Testis (tissue), 3 donors: ENCODE results near the gene RNASE8. TPM values are rescaled to one million over a fixed set of nuclear protein-coding genes. Genes with fewer than 3 reads are reported as not detected.

Experiments
- DNase-seq: peaks from one replicate; pipeline ENCODE4 v3.0.0-alpha.2; 2019
- H3K27ac ChIP-seq, 2 donors: fragments of 200-600 bp; sonication (generic); one replicate each; pipeline ENCODE4 v1.5.1; 2019
- H3K27me3 ChIP-seq: fragments of 200-600 bp; sonication (generic); one replicate; pipeline ENCODE4 v1.5.1; 2019
- H3K36me3 ChIP-seq: fragments of 200-600 bp; sonication (generic); one replicate; pipeline ENCODE4 v1.5.1; 2017; ENCODE audit warnings: low read depth; ENCODE audit errors: missing control alignments
- H3K4me1 ChIP-seq: fragments of 200-600 bp; sonication (generic); one replicate; pipeline ENCODE4 v1.5.1; 2019
- H3K4me3 ChIP-seq, 2 donors: fragments of 200-600 bp; sonication (generic); one replicate each; pipeline ENCODE4 v1.5.1; 2017 to 2019
- H3K9me3 ChIP-seq: fragments of 200-600 bp; sonication (generic); one replicate; pipeline ENCODE4 v1.5.1; 2017
- POLR2A ChIP-seq: fragments of 450-650 bp; IDR thresholded peaks from one replicate; pipeline ENCODE4 v1.6.1; 2017; ENCODE audit warnings: antibody characterized with exemption, mild to moderate bottlenecking, moderate library complexity
- WGBS, 2 donors: methylation state at CpG; one replicate each; pipeline ENCODE4 v1.1.5; 2018; 5-methylcytosine and 5-hydroxymethylcytosine counted together
- intact Hi-C: fragments of 100-400 bp; cut with DNase I; formaldehyde crosslinking; loops from one replicate; pipeline ENCODE4 v1.15.1; 2023; ENCODE audit warnings: low total_unique reads
- polyA plus RNA-seq: library from polyadenylated mRNA; stranded (reverse); fragments of 350-450 nt; fragmentation: Illumina TruSeq; extraction: RNeasy Lipid Tissue Mini Kit (QIAGEN cat#74804); gene quantifications from one replicate; pipeline ENCODE4 v1.2.3, GENCODE V29; 2014; ENCODE audit warnings: low read depth, low replicate concordance; ENCODE audit not compliant: insufficient read depth
- total RNA-seq, 2 donors: library from RNA; depleted of rRNA; stranded (reverse); fragments of >200 nt; gene quantifications; one replicate each; pipeline ENCODE4 v1.2.3, GENCODE V29; 2016
- TF ChIP-seq, protein P1 (sequence below), 3 experiments: fragments of 450-650 bp in 2 of 3; fragments of 200-600 bp in 1 of 3; sonication (generic) in 1 of 3; IDR thresholded peaks; one replicate each; pipeline ENCODE4 v1.5.1; 2016 to 2019; ENCODE audit warnings: antibody characterized with exemption in 3 of 3, mild to moderate bottlenecking in 2 of 3, moderate library complexity in 1 of 3

Gene RNASE8
- total and polyA plus RNA-seq, 3 donors from 2014 or later, result not detected

DNA sequence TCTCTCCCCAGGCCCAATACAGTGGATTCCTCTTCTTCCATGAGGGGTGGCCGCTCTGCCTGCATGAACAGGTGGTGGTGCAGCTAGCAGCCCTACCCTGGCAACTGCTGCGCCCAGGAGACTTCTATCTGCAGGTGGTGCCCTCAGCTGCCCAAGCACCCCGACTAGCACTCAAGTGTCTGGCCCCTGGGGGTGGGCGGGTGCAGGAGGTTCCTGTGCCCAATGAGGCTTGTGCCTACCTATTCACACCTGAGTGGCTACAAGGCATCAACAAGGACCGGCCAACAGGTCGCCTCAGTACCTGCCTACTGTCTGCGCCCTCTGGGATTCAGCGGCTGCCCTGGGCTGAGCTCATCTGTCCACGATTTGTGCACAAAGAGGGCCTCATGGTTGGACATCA is 16.3 kb downstream of the RNASE8 start:
- Histone ChIP-seq H3K9me3 (no peaks in the 10 kb centered on the region), H3K4me1 (peaks cover 21% of the 10 kb centered on the region), H3K27me3 (no peaks in the 10 kb centered on the region), H3K4me3 (no peak overlapping the region), H3K36me3 (no peaks in the 10 kb centered on the region), H3K27ac (no peak overlapping the region)
- TF ChIP-seq, protein P1, sequence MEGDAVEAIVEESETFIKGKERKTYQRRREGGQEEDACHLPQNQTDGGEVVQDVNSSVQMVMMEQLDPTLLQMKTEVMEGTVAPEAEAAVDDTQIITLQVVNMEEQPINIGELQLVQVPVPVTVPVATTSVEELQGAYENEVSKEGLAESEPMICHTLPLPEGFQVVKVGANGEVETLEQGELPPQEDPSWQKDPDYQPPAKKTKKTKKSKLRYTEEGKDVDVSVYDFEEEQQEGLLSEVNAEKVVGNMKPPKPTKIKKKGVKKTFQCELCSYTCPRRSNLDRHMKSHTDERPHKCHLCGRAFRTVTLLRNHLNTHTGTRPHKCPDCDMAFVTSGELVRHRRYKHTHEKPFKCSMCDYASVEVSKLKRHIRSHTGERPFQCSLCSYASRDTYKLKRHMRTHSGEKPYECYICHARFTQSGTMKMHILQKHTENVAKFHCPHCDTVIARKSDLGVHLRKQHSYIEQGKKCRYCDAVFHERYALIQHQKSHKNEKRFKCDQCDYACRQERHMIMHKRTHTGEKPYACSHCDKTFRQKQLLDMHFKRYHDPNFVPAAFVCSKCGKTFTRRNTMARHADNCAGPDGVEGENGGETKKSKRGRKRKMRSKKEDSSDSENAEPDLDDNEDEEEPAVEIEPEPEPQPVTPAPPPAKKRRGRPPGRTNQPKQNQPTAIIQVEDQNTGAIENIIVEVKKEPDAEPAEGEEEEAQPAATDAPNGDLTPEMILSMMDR (IDR thresholded peaks at IDR 0.05), result no peak
- no peak for TF ChIP-seq POLR2A
- intact Hi-C loops, result no loop called here
- 87 to 100% methylated on average over 1 to 9 of the region's 9 CpGs for WGBS, 2 donors
- DNase-seq, result no peak

DNA sequence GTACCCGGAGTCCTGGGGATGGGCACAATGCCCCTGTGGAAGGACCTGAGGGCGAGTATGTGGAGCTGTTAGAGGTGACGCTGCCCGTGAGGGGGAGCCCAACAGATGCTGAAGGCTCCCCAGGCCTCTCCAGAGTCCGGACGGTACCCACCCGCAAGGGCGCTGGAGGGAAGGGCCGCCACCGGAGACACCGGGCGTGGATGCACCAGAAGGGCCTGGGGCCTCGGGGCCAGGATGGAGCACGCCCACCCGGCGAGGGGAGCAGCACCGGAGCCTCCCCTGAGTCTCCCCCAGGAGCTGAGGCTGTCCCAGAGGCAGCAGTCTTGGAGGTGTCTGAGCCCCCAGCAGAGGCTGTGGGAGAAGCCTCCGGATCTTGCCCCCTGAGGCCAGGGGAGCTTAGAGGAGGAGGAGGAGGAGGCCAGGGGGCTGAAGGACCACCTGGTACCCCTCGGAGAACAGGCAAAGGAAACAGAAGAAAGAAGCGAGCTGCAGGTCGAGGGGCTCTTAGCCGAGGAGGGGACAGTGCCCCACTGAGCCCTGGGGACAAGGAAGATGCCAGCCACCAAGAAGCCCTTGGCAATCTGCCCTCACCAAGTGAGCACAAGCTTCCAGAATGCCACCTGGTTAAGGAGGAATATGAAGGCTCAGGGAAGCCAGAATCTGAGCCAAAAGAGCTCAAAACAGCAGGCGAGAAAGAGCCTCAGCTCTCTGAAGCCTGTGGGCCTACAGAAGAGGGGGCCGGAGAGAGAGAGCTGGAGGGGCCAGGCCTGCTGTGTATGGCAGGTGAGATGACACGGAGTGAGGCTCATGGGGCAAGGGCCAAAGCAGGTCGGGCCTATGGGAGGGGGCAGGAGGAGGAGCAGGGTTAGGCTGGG is 17.0 kb downstream of the RNASE8 start:
- peaks cover 14% of the 10 kb centered on the region for H3K4me1 ChIP-seq
- TF ChIP-seq, protein P1 (IDR thresholded peaks at IDR 0.05), result no peak
- TF ChIP-seq POLR2A, result no peak
- H3K9me3 ChIP-seq, result no peaks in the 10 kb centered on the region
- H3K27me3 ChIP-seq, result no peaks in the 10 kb centered on the region
- intact Hi-C loops, result no loop called here
- no peaks in the 10 kb centered on the region for H3K36me3 ChIP-seq
- no peak for DNase-seq
- 84 to 89% methylated on average over 6 to 26 of the region's 26 CpGs for WGBS, 2 donors
- no peak overlapping the region for H3K4me3 ChIP-seq
- no peak overlapping the region for H3K27ac ChIP-seq

DNA sequence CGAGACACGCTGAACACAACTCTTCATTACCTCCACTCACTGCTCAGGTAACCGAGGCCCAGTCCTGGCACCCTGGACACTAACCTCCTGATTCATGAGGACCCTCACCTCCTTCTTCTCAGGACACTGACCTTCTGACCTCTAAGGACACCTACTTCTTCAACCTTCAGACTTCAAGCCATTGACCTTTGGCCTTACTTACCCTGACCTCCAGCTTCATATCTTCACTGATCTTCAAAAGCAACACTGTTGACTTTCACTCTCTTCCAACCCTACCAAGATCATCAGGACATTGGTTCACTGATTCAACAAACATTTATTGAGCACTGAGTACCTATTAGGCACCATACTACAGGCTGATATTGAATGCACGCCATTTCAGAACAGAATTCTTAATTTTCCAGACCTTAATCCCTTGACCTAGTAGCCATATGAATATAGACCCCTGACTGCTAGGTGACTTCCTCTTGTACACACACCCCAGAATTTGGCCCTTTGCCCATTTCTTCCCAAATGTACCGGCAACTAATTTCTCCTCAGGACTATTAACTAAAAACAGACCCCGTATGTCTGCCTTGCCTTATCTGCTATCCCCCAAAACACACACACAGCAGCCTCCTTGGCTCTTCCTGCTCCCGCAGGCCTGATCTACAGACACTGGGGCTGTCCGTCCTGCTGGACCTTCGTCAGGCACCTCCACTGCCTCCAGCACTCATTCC is 18.3 kb downstream of the RNASE8 start:
- TF ChIP-seq, protein P1 (IDR thresholded peaks at IDR 0.05), result no peak
- TF ChIP-seq POLR2A, result no peak
- no peak for DNase-seq
- Histone ChIP-seq H3K4me3 (no peak overlapping the region), H3K4me1 (peaks cover 14% of the 10 kb centered on the region), H3K9me3 (no peaks in the 10 kb centered on the region), H3K27ac (no peak overlapping the region), H3K36me3 (no peaks in the 10 kb centered on the region), H3K27me3 (no peaks in the 10 kb centered on the region)
- intact Hi-C loops, result no loop called here
- WGBS, 2 donors, result 88% methylated on average over 9 of the region's 9 CpGs

DNA sequence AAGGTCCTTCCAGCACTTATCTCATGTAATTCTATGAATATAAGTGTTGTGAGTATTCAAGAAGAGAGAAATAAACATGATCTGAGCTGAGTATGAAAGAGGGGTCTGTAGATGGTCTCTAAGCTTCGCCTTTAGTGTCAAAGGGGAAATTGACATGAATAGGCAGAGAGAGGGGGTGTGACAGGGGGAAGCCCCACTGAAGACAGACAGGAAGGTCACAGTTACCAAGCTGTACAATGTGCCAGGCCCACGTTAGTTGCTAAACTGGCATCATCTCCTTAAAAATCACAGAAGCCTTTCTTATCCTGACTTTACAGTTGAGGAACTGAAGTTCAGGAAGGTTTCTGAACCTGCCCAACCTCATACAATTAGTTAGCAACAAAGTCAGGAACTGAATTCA is 20.1 kb downstream of the RNASE8 start:
- 88 to 93% methylated on average over 2 of the region's 2 CpGs for WGBS, 2 donors
- Histone ChIP-seq H3K4me3 (no peak overlapping the region), H3K36me3 (no peaks in the 10 kb centered on the region), H3K9me3 (no peaks in the 10 kb centered on the region), H3K4me1 (peaks cover 3% of the 10 kb centered on the region), H3K27ac (no peak overlapping the region), H3K27me3 (no peaks in the 10 kb centered on the region)
- TF ChIP-seq, protein P1 (IDR thresholded peaks at IDR 0.05), result no peak
- no peak for TF ChIP-seq POLR2A
- intact Hi-C loops, result no loop called here
- DNase-seq, result no peak
